HL-60/S4 treated with phorbol 12-myristate 13-acetate at 8.2 ng/mL for 4 days and 3 days (cell line): ENCODE data around the gene CD53.
"Not testable (repeated sequence)": the region's sequence is repeated elsewhere in the genome, so short reads cannot be mapped to it uniquely, and the experiment has no call there.

Experiments
- in situ Hi-C: fragments of 300-500 bp; cut with MboI; formaldehyde crosslinking; loops from 2 replicates; pipeline ENCODE4 v1.15.0; 2022; ENCODE audit warnings: low sequenced_read_pairs

The CD53 gene

GRCh38 chr1:110914676-110915075 lies 41.7 kb downstream of the CD53 start:
- in situ Hi-C loops: no loop called here

GRCh38 chr1:110915804-110916203 lies 42.9 kb downstream of the CD53 start:
- in situ Hi-C loops: no loop called here

GRCh38 chr1:110916274-110916668 lies 43.3 kb downstream of the CD53 start:
- in situ Hi-C loops: no loop called here

- in situ Hi-C loops: no loop called here
These were observed 43.8 kb downstream of the CD53 start for GRCh38 chr1:110916669-110917306.

GRCh38 chr1:110918016-110918415 lies 45.1 kb downstream of the CD53 start:
- in situ Hi-C loops: no loop called here

- in situ Hi-C loops: no loop called here
These were observed 49.0 kb downstream of the CD53 start for GRCh38 chr1:110921953-110922352.

- in situ Hi-C loops: no loop called here
These were observed 54.6 kb downstream of the CD53 start for GRCh38 chr1:110927484-110928075.

- in situ Hi-C loops: no loop called here
These were observed 55.2 kb downstream of the CD53 start for GRCh38 chr1:110928191-110928590.

- in situ Hi-C loops: no loop called here
These were observed 56.0 kb downstream of the CD53 start for GRCh38 chr1:110928904-110929303.

- in situ Hi-C loops: not testable (repeated sequence)
These were observed 58.1 kb downstream of the CD53 start for GRCh38 chr1:110931097-110931496.

GRCh38 chr1:110936567-110936966 lies 63.6 kb downstream of the CD53 start:
- in situ Hi-C loops: no loop called here

GRCh38 chr1:110944806-110945205 lies 71.9 kb downstream of the CD53 start:
- in situ Hi-C loops: no loop called here

- in situ Hi-C loops: no loop called here
These were observed 72.7 kb downstream of the CD53 start for GRCh38 chr1:110945626-110946025.

- in situ Hi-C loops: no loop called here
These were observed 75.3 kb downstream of the CD53 start for GRCh38 chr1:110948038-110948810.
